Heart left ventricle (tissue), 13 donors: Measurements from ENCODE around the gene GOPC.

Experiments used
- CTCF ChIP-seq, 12 donors: fragments of 200-600 bp; sonication (generic) in 4 of 12; IDR thresholded peaks; one replicate each; pipeline versions ENCODE4 v1.5.0 to v1.8.0; 2018 to 2022; ENCODE audit warnings: antibody characterized with exemption in 12 of 12, mild to moderate bottlenecking in 5 of 12
- POLR2A ChIP-seq, 2 donors: fragments of 450-650 bp; IDR thresholded peaks; one replicate each; pipeline ENCODE4 v1.6.1; 2017; ENCODE audit warnings: antibody characterized with exemption in 2 of 2, mild to moderate bottlenecking in 2 of 2, moderate library complexity in 2 of 2
- donor health status: ischemic (EF 13 %, LVEDD 7.1; RV severe dilation, severe dysfunction).
- donor health status: DM: no; HTN: yes; CAD: no.
- donor health status: DM: no; HTN: no; CAD: no.
- donor health status: ischemic (EF 25% LVEDD 6.9; RV normal size, moderate dysfunction).
- donor health status: ischemic (EF 25% LVEDD 5.7; RV mildly dilated, moderate dysfunction).
- donor health status: ischemic (EF 35%, LVEDD 5.7; RV mildly dilated, moderate dysfunction).
- donor health status: nonischemic (EF 11% LVEDD 7.7; RV severe dilation, severe dysfunction).
- donor health status: DM: yes; HTN: yes; CAD: no.
- donor health status: PGD.
- donor health status: ischemic (EF 29% LVEDD 5.4; RV normal size, mild dysfunction).
- donor health status: nonischemic (EF 23%, LVEDD 6.1; RV moderate dilation, normal function).

GRCh38 chr6:117512987-117513573 is 89.2 kb downstream of the GOPC start:
- no peak for TF ChIP-seq CTCF (IDR thresholded peaks at IDR 0.05)
- TF ChIP-seq POLR2A (IDR thresholded peaks at IDR 0.05): no peak
